Measurements from ENCODE around the gene XPOT. TPM values are rescaled to one million over a fixed set of nuclear protein-coding genes. Genes with fewer than 3 reads are reported as not detected.

XPOT gene
- total RNA-seq, 1 donor from 2014 or later = 24.5 TPM

GRCh38 chr12:64494998-64495729 is 91.0 kb downstream of the XPOT start:
- peaks cover 67 to 96% of the 10 kb centered on the region in 2 donors for H3K36me3 ChIP-seq
- no peaks in the 10 kb centered on the region for H3K4me1 ChIP-seq
- H3K4me3 ChIP-seq = no peak overlapping the region
- H3K9me3 ChIP-seq = no peaks in the 10 kb centered on the region
- H3K27ac ChIP-seq = no peak overlapping the region
- TF ChIP-seq, protein P1, sequence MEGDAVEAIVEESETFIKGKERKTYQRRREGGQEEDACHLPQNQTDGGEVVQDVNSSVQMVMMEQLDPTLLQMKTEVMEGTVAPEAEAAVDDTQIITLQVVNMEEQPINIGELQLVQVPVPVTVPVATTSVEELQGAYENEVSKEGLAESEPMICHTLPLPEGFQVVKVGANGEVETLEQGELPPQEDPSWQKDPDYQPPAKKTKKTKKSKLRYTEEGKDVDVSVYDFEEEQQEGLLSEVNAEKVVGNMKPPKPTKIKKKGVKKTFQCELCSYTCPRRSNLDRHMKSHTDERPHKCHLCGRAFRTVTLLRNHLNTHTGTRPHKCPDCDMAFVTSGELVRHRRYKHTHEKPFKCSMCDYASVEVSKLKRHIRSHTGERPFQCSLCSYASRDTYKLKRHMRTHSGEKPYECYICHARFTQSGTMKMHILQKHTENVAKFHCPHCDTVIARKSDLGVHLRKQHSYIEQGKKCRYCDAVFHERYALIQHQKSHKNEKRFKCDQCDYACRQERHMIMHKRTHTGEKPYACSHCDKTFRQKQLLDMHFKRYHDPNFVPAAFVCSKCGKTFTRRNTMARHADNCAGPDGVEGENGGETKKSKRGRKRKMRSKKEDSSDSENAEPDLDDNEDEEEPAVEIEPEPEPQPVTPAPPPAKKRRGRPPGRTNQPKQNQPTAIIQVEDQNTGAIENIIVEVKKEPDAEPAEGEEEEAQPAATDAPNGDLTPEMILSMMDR (IDR thresholded peaks at IDR 0.05) = no peak
- DNase-seq (ENCODE audit: low spot score in 2 of 2) = no peak
- intact Hi-C loops (cut with DNase I) = no loop called here
- no peaks in the 10 kb centered on the region for H3K27me3 ChIP-seq

GRCh38 chr12:64496839-64497400 is 92.7 kb downstream of the XPOT start:
- Histone ChIP-seq H3K4me3 (no peak overlapping the region), H3K9me3 (no peaks in the 10 kb centered on the region), H3K4me1 (no peaks in the 10 kb centered on the region), H3K27me3 (no peaks in the 10 kb centered on the region), H3K36me3 (peaks cover 57 to 93% of the 10 kb centered on the region in 2 donors), H3K27ac (no peak overlapping the region)
- DNase-seq (ENCODE audit: low spot score in 2 of 2) = no peak
- intact Hi-C loops (cut with DNase I) = no loop called here
- TF ChIP-seq, protein P1 (IDR thresholded peaks at IDR 0.05) = no peak

- Histone ChIP-seq H3K4me3 (no peak overlapping the region), H3K4me1 (no peaks in the 10 kb centered on the region), H3K27me3 (no peaks in the 10 kb centered on the region), H3K36me3 (peaks cover 52 to 88% of the 10 kb centered on the region in 2 donors), H3K27ac (no peak overlapping the region), H3K9me3 (no peaks in the 10 kb centered on the region)
- intact Hi-C loops (cut with DNase I) = no loop called here
- no peak for DNase-seq (ENCODE audit: low spot score in 2 of 2)
- TF ChIP-seq, protein P1 (IDR thresholded peaks at IDR 0.05) = no peak
Measured at GRCh38 chr12:64497484-64497883, 93.3 kb downstream of the XPOT start.

- Histone ChIP-seq H3K27ac (no peak overlapping the region), H3K36me3 (peaks cover 49 to 84% of the 10 kb centered on the region in 2 donors), H3K4me1 (no peaks in the 10 kb centered on the region), H3K4me3 (no peak overlapping the region), H3K27me3 (no peaks in the 10 kb centered on the region), H3K9me3 (no peaks in the 10 kb centered on the region)
- TF ChIP-seq, protein P1 (IDR thresholded peaks at IDR 0.05) = no peak
- no peak for DNase-seq (ENCODE audit: low spot score in 2 of 2)
- intact Hi-C loops (cut with DNase I) = no loop called here
Measured at GRCh38 chr12:64497903-64498302, 93.7 kb downstream of the XPOT start.

DNA sequence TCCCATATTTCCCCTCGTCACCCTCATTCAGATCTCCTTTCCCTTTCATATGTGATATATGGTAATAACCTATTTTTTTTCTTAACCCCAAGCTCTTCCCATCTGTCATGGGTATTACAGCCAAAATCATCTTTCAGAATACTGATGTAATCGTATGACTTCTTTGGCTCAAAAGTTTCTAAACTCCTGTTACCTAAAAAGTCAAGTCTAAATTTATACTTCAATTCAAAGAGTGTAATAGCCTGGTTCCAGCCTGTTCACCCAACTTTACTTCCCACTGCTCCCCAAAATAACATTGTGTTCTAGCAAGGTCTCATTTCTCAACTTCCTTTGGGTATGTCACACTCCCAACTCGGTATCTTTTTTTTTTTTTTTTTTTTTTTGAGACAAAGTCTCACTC is 96.2 kb downstream of the XPOT start:
- DNase-seq (ENCODE audit: low spot score in 2 of 2) = no peak
- Histone ChIP-seq H3K4me3 (no peak overlapping the region), H3K36me3 (peaks cover 38 to 62% of the 10 kb centered on the region in 2 donors), H3K27ac (no peak overlapping the region), H3K9me3 (no peaks in the 10 kb centered on the region), H3K27me3 (no peaks in the 10 kb centered on the region), H3K4me1 (no peaks in the 10 kb centered on the region)
- intact Hi-C loops (cut with DNase I) = no loop called here
- TF ChIP-seq, protein P1 (IDR thresholded peaks at IDR 0.05) = no peak

Other genes with a start within 250 kb of the XPOT start
- gene KICS2, start 182.1 kb upstream of the XPOT start, total RNA-seq = 0.75 TPM
- gene C12orf56, start 13.6 kb upstream of the XPOT start, total RNA-seq = not detected
- gene TBK1, start 47.7 kb downstream of the XPOT start, total RNA-seq = 3.9 TPM
- 79.6 TPM for gene RASSF3, start 206.1 kb downstream of the XPOT start, total RNA-seq

Measured in ascending aorta (tissue), 2 donors.